COLO668 (cell line): ENCODE data around the gene TTC14.
"Not testable (repeated sequence)": the region's sequence is repeated elsewhere in the genome, so short reads cannot be mapped to it uniquely, and the experiment has no call there.

Experiments used
- DNase-seq: peaks from one replicate; lab custom pipeline; 2025; ENCODE audit not compliant: unreplicated experiment; lab: John Stamatoyannopoulos, UW

Gene TTC14, protein sequence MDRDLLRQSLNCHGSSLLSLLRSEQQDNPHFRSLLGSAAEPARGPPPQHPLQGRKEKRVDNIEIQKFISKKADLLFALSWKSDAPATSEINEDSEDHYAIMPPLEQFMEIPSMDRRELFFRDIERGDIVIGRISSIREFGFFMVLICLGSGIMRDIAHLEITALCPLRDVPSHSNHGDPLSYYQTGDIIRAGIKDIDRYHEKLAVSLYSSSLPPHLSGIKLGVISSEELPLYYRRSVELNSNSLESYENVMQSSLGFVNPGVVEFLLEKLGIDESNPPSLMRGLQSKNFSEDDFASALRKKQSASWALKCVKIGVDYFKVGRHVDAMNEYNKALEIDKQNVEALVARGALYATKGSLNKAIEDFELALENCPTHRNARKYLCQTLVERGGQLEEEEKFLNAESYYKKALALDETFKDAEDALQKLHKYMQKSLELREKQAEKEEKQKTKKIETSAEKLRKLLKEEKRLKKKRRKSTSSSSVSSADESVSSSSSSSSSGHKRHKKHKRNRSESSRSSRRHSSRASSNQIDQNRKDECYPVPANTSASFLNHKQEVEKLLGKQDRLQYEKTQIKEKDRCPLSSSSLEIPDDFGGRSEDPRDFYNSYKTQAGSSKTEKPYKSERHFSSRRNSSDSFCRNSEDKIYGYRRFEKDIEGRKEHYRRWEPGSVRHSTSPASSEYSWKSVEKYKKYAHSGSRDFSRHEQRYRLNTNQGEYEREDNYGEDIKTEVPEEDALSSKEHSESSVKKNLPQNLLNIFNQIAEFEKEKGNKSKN

DNA sequence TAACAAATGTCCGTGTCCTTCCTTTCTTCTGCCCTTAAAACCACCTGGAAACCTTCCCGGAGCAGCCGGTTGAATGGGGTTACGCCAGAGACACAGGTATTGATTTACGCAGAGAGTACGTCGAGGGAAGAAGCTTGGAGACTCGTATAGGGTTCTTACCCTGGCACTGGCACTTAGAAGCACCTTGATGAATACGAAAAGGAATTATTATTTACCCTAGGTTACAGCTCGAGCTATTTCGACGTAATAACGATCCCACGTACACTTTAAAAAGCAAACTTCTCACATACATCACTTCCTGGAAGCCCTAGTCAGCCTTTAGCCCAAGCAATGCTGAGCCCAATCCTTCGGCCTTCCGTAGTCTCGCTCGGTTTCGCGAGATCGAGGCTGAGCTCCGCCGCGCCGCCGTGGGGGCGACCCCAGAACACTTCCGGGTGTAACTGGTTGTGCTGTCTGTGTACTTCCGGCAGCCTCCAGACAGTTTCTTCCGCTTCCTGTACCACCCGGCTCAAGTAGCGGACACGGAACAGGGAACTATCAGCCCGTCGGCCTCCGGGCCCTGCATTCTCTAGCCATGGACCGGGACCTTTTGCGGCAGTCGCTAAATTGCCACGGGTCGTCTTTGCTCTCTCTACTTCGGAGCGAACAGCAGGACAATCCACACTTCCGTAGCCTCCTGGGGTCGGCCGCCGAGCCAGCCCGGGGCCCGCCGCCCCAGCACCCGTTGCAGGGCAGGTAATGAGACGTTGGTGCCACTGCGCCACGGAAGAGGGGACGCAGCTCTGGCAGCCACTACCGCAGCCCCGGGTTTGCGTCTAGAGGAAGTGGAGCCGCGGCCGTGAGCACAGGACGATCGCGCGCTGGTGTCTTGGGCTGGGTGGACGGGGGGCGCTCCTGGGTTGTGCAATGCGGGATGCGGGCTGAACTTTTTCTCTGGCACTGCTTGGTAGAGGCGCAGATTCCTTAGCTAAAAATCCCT is at the start of gene TTC14:
Gene TTC14 (plus strand): TSS at position 476 of the 979 bp plus-strand sequence. CDS start 99 bp downstream, at position 575.
- DNase-seq: peak; percentile 88

DNA sequence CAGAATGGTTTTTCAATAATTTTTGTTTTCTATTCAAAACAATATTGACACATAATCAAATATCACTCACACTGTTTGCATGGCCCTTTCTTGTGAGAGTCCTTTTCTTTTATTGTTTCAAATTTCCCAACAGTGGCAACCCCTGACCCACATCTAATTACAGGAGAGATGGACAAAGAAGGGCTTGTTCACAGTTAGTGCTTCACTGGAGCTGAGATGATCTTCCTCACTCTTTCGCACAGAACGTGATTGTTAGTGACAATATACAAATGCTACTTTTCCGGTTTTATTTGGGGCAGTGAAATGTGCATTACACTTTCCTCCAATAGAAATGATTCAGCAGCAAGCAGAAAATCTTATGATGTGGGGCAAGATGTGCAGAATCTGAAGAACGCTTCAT is 38.6 kb upstream of the TTC14 start:
- DNase-seq: no peak

DNA sequence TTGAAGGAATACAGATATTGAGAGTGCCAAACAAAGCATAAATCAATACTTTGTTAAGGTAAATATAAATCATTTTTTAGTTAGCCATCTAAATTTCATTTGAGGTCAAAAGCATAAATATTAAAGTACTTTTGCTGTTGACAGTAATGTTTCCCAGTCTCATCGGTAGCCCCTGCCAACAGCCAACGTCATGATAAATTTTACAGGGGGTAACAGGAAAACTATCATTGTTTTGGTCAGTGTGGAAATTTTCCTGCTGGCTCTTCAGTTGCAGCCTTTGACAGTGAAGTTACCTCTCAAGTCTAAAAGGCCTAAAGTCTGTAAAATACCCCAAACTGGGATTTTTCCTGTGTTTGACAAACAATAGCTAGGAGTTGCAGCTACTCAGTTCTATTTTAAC is 37.3 kb upstream of the TTC14 start:
- no peak for DNase-seq

DNA sequence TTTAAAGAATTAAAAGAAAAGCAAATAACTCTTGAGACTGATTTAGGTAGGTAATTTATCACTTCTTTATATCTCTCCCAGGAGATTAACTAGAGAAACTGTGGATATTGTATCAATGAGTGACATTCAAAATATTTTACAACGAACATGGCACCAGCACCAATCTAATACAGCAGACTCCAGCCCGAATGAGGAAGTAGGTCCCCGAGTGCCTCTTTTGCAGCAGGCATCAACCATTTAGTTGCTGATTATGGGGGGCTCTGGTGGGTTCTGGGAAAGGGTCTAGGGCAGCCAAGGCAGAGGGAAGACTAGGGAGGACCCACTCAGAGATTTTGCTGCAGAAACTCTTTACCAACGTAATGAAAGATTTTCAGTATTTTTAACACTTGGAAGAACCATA is 31.7 kb upstream of the TTC14 start:
- no peak for DNase-seq

DNA sequence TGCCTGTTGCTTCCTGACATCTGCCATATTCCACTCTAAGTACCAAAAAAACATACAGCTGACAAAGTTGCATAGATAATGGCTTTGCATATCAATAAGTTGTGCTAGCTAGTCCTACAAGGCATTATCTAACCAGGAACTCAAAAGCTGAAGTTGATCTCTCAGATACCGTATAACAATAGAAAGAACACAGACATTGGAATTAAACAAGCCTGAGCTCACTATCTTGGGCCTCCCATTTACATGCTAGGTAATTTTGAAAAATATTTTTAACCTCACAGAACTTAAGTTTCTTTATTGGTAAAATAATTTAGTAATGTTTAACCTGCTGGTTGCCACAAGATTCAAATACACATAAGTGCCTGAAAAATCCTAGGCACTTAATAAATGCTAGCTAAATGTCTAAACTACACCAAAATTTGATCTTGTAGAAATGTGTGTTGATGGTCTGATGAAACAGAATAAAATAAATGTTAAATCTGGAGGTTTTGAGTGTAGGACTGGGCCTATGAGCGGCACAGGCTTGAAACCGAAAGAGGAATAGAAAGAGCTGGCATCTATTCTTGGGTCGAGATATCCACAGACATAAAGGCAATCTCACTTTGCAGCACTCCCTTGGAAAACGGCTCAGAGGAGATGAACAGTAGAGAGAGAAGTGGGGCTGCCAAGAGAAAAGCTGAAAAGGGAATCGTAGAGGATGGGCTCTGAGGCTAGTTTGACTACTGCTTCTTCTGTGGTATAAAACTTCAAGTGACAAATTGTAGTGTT is 29.9 kb upstream of the TTC14 start:
- no peak for DNase-seq

DNA sequence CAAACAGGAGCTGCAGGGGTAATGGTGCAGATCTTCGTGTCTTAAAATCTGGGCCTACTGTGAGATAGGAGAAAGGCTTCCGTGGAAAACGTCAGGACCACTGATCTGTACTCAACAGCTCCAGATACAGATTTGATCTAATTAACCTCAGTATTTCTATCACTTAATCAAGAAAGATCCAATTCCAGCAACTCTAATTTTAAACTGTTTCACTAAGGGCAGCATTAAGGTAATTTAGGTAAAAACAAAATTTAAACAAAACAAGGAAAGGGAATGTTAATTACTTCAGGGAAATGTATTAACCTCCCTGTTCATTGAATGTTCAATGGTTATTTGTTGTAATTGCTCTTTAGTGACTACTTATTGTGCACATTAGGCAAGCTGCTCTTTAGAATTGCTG is 26.4 kb upstream of the TTC14 start:
- no peak for DNase-seq

DNA sequence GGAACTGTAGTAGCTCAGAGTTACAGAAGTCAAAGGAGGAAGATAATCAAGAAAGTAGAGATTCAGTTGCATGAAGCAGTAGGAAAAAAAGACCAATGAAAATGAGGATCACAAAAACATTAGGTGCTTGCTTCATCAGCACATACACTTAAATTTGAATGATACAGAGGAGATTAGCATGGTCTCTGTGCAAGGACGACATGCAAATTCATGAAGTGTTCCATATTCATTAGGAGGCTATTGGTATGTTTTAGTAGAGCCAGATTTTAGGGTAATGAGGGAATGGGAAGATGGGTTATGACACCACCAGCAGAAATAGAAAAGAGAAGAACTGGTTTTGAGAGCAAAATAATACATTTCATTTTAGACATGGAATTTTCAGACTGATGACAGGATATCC is 21.0 kb upstream of the TTC14 start:
- DNase-seq: no peak

DNA sequence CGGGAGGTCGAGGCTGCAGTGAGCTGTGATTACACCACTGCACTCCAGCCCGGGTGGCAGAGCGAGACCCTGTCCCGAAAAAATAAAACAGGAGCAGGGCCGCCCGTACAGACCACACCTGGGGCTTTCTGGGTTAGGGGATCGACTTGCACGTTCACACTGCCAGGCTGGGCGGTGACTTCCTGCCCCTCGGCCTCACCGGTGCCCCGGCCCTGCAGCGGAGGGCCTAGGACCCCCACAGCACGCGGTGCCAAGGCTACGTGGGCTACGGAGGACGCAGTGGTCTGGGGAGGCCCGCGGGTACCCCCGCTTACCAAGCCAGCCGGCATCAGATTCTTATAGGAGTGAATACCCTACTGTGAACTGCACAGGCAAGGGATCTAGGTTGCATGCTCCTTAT is 11.6 kb upstream of the TTC14 start:
- no peak for DNase-seq

DNA sequence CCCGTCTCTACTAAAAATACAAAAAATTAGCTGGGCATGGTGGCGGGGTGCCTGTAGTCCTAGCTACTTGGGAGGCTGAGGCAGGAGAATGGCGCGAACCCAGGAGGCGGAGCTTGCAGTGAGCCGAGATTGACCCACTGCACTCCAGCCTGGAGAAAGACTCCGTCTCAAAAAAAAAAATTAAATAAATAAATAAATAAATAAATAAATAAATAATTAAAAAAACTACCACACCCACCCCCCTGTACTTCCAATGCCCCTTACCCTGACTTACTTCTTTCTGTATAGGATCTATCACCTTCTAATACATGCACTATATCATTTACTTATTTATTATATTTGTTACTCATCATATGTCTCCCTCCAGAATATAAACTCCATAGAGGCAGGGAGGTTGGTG is 8.3 kb upstream of the TTC14 start:
- not testable (repeated sequence) for DNase-seq

DNA sequence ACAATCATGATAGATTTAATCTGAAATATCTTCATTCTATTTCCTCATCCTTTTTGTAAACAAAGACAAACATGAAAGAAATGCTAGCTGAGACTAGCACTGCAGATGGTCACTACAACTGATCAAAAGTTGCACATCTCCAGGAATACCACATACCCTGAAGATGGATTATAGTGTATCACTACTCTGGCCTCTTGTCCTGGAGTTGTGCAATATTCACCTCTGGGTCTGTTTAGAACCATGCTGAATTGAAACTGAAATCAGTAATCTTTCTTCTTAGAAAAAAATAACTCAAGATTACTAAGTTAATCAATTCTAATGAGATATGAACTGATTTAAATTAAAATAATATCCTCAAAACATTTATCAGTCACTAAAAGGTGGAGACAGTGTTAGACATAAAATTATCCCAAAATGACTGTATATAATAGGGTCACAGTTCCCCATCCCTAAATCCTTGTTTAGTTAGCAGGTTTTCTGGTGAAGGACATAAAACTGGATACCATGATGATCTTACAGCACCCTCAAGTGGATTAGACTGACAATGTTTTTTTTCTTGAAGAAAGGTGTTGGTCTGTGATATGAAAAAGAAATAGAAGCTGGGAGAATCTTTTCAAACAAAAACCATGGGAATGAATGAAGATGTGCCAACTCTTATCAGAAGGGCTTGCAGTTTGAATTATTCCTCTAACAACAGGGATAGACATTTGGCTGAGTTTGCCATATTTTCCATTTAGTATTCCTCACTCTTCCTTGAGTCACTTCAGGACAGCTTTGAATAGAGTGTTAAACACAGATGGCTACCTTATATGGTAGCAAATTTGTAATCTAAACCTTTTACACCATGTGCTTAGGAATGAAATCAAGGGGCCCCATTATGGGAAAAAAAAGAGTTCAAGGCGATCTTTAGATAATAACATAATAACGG is 7.1 kb upstream of the TTC14 start:
- DNase-seq: no peak

DNA sequence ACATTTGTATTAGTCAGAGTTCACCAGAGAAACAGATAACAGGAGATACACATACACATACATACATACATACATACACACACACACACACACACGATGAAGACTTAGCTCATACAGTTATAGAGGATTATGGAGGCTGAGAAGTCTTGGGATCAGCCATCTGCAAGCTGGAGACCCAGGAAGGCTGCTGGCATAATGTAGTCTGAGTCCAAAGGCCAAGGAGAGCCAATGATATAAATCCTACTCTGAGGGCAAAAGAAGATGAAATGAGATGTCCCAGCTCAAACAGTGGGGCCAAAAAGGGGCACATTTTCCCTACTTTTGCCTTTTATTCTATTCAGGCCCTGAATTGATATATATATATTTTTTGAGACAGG is 6.4 kb upstream of the TTC14 start:
- DNase-seq: no peak

DNA sequence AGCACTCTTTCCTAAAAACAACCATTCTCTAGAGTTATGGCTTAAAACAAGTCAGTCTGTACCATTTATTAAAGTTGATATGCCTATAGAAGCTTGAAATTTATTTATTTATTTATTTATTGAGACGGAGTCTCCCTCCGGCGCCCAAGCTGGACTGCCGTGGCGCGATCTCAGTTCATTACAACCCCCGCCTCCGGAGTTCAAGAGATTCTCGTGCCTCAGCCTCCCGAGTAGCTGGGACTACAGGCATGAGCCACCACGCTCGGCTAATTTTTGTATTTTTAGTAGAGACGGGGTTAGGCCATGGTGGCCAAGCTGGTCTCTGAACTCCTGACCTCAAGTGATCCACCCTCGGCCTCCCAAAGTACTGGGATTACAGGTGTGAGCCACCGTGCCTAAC is 1.5 kb upstream of the TTC14 start:
- no peak for DNase-seq

DNA sequence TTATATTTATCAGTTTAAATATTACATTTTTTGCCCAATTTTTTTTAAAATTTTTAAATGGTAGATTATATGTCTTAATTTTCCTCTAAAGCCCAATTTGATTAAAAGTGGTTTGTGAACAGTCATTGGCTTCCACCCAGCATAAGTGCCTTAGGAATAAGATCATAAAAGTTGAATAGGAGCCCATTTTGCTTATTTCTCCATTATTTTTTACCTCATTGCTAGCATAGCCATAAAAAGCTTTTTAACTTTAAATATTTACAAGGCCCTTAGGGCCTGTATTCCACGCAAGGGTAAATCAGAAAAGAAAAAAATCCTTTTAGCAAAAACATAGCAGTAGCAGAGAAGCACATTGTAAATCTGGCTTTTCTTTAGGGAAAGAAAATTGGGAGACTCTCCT is 9.0 kb downstream of the TTC14 start:
- no peak for DNase-seq

DNA sequence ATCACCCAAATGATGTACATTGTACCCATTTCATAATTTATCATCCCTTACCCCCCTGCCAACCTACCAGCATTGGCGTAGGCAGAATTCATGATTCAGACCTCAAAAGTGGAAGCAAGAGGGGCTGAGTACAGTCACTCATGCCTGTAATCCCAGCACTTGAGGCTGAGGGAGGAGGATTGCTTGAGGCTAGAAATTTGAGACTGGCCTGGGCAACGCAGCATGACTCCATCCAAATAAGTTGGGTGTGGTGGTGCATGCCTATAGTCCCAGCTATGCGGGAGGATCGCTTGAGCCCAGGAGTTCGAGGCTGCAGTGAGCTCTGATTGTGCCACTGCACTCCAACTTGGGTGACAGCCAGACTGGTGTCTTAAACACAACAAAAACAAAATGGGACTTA is 10.4 kb downstream of the TTC14 start:
- no peak for DNase-seq

DNA sequence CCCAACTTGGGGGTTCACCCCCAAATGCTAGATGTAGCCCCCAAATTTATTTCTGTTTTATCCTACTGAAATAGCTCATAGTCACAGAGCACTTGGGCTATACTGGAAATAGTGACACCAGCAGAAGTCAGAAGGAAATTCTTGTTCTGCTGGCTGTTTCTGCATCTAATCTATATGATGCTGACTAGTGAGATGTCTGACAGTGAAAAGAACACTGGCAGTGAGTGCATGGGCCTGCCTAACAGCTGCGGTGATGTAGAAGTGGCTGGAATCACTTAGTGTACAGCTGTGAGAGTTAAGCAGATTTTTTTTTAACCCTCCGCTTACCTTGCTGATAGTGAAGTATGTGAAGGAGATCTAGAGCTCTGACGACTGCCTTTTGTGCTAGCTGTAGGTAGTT is 14.0 kb downstream of the TTC14 start:
- no peak for DNase-seq

DNA sequence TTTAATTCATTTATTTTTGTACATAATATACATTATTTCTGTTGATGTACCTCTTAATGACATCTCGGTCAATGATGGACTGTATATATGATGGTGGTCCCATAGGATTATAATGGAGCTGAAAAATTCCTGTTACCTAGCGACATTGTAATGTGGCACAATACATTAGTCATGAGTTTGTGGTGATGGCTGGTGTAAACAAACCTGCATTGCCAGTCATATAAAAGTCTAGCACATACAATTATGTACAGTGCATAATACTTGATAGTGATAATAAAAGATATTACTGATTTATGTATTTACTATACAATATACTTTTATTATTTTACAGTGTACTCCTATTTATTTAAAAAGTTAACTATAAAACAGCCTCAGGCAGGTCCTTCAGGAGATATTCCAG is 15.1 kb downstream of the TTC14 start:
- no peak for DNase-seq

DNA sequence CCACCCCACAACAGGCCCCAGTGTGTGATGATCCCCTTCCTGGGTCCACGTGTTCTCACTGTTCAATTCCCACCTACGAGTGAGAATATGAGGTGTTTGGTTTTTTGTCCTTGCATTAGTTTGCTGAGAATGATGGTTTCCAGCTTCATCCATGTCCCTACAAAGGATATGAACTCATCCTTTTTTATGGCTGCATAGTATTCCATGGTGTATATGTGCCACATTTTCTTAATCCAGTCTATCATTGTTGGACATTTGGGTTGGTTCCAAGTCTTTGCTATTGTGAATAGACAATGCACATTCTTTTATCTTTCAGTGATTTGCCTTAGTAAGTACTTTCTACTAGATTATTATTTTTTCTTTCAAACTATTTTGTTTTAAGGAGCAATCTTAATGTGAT is 16.6 kb downstream of the TTC14 start:
- DNase-seq: not testable (repeated sequence)

DNA sequence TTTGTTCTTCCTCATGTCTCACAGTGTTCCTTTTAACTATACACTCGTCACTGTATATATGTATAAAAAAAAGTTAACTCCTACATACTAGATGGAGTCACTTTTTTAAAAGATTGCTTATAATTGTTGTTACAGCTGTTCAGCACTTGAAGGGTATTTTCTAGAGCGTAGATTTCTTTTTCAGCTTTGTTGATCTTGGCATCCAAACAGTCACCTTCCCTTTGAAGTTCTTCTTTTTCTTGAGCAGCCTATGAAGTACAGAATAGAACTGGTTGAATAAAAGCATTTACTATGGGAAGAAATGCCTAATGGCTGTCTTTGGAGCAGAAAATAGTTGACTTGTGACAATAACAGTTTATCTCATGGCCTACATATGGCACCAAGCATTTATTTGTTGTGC is 17.8 kb downstream of the TTC14 start:
- no peak for DNase-seq

DNA sequence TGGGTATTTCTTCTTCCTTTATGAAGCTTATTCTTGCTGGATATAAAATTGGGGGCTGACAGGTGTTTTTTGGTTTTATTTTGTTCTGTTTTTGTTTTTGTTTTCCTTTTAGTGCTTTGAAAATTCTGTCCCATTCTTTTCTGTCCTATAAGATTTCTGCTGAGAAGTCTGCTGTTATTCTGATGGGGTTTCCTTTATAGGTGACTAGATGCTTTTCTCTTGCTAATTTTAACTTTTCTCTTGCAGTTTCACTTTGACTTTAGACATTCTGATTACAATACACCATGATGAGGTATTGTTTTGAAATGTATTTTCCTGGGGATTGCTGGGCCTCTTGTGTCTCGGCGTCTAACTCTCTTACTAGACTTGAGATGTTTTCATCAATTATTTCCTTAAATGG is 22.8 kb downstream of the TTC14 start:
- no peak for DNase-seq

DNA sequence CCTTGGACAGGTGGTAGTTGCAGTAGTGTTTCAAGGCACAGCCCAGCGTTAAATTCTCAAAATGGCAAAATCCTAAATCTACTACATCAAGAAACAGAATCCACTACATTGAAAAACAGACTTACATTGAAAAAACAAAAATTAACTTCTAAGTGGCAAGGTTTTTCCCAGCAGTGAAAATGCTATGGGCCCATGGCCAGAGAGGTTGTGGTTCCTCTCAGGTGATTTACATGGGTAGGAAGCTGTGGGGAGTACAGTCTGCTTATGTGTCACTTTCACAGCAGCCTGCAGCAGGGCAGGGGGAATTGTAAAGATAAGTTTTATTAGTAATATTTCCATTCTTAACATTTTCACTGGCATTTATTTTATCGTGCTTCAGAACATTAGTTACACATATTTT is 24.9 kb downstream of the TTC14 start:
- DNase-seq: no peak
